Tibial nerve (tissue), 4 donors: ENCODE results near the gene AMBP.

Source experiments
- EP300 ChIP-seq, 2 donors: sonication (generic); formaldehyde crosslinking; IDR thresholded peaks; one replicate each; pipeline ENCODE4 v1.6.1; 2017; ENCODE audit warnings: antibody characterized with exemption in 2 of 2, mild to moderate bottlenecking in 1 of 2
- TF ChIP-seq, protein P1 (sequence below), 5 experiments: fragments of 200-600 bp in 3 of 5; fragments of 450-650 bp in 2 of 5; sonication (generic) in 3 of 5; IDR thresholded peaks; one replicate each; pipeline ENCODE4 v1.5.1; 2016 to 2019; ENCODE audit warnings: antibody characterized with exemption in 5 of 5, mild to moderate bottlenecking in 3 of 5, moderate library complexity in 2 of 5

- TF ChIP-seq, protein P1, sequence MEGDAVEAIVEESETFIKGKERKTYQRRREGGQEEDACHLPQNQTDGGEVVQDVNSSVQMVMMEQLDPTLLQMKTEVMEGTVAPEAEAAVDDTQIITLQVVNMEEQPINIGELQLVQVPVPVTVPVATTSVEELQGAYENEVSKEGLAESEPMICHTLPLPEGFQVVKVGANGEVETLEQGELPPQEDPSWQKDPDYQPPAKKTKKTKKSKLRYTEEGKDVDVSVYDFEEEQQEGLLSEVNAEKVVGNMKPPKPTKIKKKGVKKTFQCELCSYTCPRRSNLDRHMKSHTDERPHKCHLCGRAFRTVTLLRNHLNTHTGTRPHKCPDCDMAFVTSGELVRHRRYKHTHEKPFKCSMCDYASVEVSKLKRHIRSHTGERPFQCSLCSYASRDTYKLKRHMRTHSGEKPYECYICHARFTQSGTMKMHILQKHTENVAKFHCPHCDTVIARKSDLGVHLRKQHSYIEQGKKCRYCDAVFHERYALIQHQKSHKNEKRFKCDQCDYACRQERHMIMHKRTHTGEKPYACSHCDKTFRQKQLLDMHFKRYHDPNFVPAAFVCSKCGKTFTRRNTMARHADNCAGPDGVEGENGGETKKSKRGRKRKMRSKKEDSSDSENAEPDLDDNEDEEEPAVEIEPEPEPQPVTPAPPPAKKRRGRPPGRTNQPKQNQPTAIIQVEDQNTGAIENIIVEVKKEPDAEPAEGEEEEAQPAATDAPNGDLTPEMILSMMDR (IDR thresholded peaks at IDR 0.05), result no peak
- TF ChIP-seq EP300 (IDR thresholded peaks at IDR 0.05), result no peak
Measured at GRCh38 chr9:114016101-114016500, 62.0 kb downstream of the AMBP start.
